ENCODE data around the gene ATP6V1D.

Gene ATP6V1D

GRCh38 chr14:67391268-67391667, 31.7 kb upstream of the ATP6V1D start:
- Histone ChIP-seq H3K27me3 (ENCODE audit: control insufficient read depth, insufficient read depth, low read length) (no peaks in the 10 kb centered on the region), H3K4me3 (ENCODE audit: low read length) (no peak overlapping the region), H3K9ac (ENCODE audit: low read depth, low read length) (no peak overlapping the region), H3K36me3 (ENCODE audit: insufficient read depth, low read length) (peaks cover 14% of the 10 kb centered on the region), H3K9me3 (replicated peaks; ENCODE audit: low read length) (no peaks in the 10 kb centered on the region), H3K4me1 (ENCODE audit: control insufficient read depth, insufficient read depth, low read length) (peaks cover 7% of the 10 kb centered on the region), H3K4me2 (ENCODE audit: low read length) (no peak overlapping the region)

DNA sequence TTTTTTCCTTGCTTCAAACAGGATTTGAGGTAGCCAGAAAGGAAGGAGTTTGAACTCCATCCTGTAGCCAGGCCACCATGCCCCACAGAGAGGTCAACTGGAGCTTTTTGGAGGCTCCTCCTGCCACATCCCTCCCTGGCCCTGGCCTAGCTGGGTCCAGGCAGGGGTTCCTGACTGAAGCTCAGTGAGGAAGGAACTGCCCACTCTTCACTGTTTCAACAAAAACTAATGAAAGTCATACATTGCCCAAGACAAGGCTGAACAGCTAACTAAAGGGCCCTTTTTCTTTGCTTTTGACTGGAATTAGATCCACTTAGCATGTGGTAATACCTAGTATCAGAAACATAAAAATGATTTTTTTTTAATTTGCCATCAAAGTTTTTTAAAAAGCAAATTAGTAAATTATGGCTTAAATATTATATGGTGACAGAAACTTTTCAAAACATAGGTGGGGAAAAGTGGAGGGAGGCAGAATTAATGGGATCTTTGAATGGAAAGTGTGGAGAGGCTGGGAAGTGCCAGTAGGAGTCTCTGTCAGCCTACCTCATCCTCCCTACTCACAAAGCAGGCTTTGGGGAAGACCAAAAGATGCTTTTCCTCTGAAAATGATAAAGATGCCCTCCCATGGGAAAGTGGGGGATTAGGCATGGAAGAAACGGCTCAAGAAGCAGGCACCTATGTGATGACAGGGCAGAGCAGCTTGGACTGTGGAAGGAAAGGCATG, 30.4 kb upstream of the ATP6V1D start:
- no peaks in the 10 kb centered on the region for H3K9me3 ChIP-seq (replicated peaks; ENCODE audit: low read length)
- H3K9ac ChIP-seq (ENCODE audit: low read depth, low read length), result no peak overlapping the region
- peaks cover 25% of the 10 kb centered on the region for H3K36me3 ChIP-seq (ENCODE audit: insufficient read depth, low read length)
- H3K4me1 ChIP-seq (ENCODE audit: control insufficient read depth, insufficient read depth, low read length), result no peaks in the 10 kb centered on the region
- no peak overlapping the region for H3K4me3 ChIP-seq (ENCODE audit: low read length)
- H3K4me2 ChIP-seq (ENCODE audit: low read length), result no peak overlapping the region
- H3K27me3 ChIP-seq (ENCODE audit: control insufficient read depth, insufficient read depth, low read length), result no peaks in the 10 kb centered on the region

DNA sequence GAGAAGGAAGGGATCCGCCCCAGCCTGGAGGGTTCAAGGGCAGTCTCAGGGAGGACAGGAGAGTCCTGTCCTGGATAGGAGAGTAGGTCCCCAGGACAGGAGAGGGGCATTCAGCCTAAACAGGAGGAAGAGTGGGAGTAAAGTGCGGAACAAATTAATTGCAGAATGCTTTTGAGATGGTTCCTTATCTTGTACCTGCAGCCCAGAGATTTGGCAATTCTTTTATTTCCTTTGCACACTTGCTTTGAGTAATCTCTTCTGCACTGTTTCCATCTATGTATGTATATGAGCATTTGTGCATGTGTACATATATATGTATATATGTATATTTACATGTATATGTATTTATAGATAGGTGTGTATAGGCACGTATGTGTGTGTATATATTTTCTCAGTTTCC, 29.7 kb upstream of the ATP6V1D start:
- Histone ChIP-seq H3K36me3 (ENCODE audit: insufficient read depth, low read length) (peaks cover 32% of the 10 kb centered on the region), H3K4me1 (ENCODE audit: control insufficient read depth, insufficient read depth, low read length) (no peaks in the 10 kb centered on the region), H3K27me3 (ENCODE audit: control insufficient read depth, insufficient read depth, low read length) (no peaks in the 10 kb centered on the region), H3K4me3 (ENCODE audit: low read length) (no peak overlapping the region), H3K4me2 (ENCODE audit: low read length) (no peak overlapping the region), H3K9ac (ENCODE audit: low read depth, low read length) (no peak overlapping the region), H3K9me3 (replicated peaks; ENCODE audit: low read length) (no peaks in the 10 kb centered on the region)

DNA sequence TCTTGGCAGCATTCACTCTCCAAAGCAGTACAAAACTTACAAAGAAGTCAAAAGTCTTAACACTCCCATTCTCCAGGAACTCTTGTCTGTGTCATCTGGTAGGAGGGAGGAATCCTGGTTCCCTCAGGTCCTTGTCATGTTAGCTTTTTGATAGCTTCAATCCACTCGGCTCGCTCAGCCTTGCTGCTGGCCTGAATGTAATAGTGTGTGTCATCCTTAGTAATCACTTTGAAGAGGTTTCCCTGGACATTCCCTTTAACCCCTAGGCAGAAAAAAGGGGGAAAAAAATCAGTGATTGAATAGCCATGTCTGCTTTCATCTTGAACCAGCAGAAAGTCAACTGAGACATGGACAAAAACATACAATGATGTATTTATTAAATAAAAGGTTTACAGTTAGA, 27.6 kb upstream of the ATP6V1D start:
- Histone ChIP-seq H3K9me3 (replicated peaks; ENCODE audit: low read length) (no peaks in the 10 kb centered on the region), H3K4me2 (ENCODE audit: low read length) (no peak overlapping the region), H3K36me3 (ENCODE audit: insufficient read depth, low read length) (peaks cover 52% of the 10 kb centered on the region), H3K27me3 (ENCODE audit: control insufficient read depth, insufficient read depth, low read length) (no peaks in the 10 kb centered on the region), H3K4me1 (ENCODE audit: control insufficient read depth, insufficient read depth, low read length) (no peaks in the 10 kb centered on the region), H3K9ac (ENCODE audit: low read depth, low read length) (no peak overlapping the region), H3K4me3 (ENCODE audit: low read length) (no peak overlapping the region)

GRCh38 chr14:67385618-67386017, 26.0 kb upstream of the ATP6V1D start:
- H3K4me3 ChIP-seq (ENCODE audit: low read length), result no peak overlapping the region
- H3K9me3 ChIP-seq (replicated peaks; ENCODE audit: low read length), result no peaks in the 10 kb centered on the region
- H3K36me3 ChIP-seq (ENCODE audit: insufficient read depth, low read length), result peaks cover 67% of the 10 kb centered on the region
- no peaks in the 10 kb centered on the region for H3K27me3 ChIP-seq (ENCODE audit: control insufficient read depth, insufficient read depth, low read length)
- no peak overlapping the region for H3K9ac ChIP-seq (ENCODE audit: low read depth, low read length)
- no peak overlapping the region for H3K4me2 ChIP-seq (ENCODE audit: low read length)
- no peaks in the 10 kb centered on the region for H3K4me1 ChIP-seq (ENCODE audit: control insufficient read depth, insufficient read depth, low read length)

DNA sequence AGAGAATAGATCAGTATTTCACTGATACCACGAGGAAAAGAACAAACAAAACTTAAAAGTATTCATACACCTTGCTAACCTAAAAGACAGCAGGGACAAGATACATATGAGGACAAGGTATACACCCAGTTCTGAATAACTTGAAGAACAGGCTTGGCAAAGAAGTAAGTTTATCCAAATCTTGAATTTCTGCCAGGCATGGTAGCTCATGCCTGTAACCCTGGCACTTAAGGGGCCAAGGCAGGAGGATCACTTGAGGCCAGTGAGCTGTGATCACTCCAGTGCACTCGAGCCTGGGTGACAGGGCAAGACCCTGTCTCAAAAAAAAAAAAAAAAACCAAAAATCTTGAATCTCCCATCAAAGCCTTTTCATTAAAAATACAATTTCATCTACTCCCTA, 25.5 kb upstream of the ATP6V1D start:
- no peaks in the 10 kb centered on the region for H3K9me3 ChIP-seq (replicated peaks; ENCODE audit: low read length)
- H3K4me2 ChIP-seq (ENCODE audit: low read length), result no peak overlapping the region
- H3K9ac ChIP-seq (ENCODE audit: low read depth, low read length), result no peak overlapping the region
- H3K36me3 ChIP-seq (ENCODE audit: insufficient read depth, low read length), result peaks cover 72% of the 10 kb centered on the region
- H3K4me1 ChIP-seq (ENCODE audit: control insufficient read depth, insufficient read depth, low read length), result no peaks in the 10 kb centered on the region
- H3K4me3 ChIP-seq (ENCODE audit: low read length), result no peak overlapping the region
- no peaks in the 10 kb centered on the region for H3K27me3 ChIP-seq (ENCODE audit: control insufficient read depth, insufficient read depth, low read length)

DNA sequence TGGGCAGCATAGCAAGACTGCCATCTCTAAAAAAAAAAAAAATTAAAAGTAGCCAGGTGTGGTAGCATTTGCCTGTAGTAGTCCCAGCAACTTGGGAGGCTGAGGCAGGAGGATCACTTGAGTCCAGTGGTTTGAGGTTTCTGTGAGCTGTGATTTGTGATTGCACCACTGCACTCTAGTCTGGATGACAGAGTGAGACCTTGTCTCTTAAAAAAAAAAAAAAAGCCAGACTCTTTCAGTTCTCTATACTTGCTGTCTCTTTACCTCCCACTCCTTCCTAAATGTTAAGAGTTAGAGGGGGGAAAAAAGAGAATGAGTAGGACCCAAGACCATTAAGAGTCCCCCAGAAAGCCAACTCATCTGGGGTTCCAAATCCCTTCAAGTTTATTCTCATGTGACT, 18.3 kb upstream of the ATP6V1D start:
- Histone ChIP-seq H3K36me3 (ENCODE audit: insufficient read depth, low read length) (peaks cover 88% of the 10 kb centered on the region), H3K4me3 (ENCODE audit: low read length) (no peak overlapping the region), H3K4me1 (ENCODE audit: control insufficient read depth, insufficient read depth, low read length) (no peaks in the 10 kb centered on the region), H3K9me3 (replicated peaks; ENCODE audit: low read length) (no peaks in the 10 kb centered on the region), H3K4me2 (ENCODE audit: low read length) (no peak overlapping the region), H3K9ac (ENCODE audit: low read depth, low read length) (no peak overlapping the region), H3K27me3 (ENCODE audit: control insufficient read depth, insufficient read depth, low read length) (no peaks in the 10 kb centered on the region)

- Histone ChIP-seq H3K4me3 (ENCODE audit: low read length) (no peak overlapping the region), H3K36me3 (ENCODE audit: insufficient read depth, low read length) (peaks cover 78% of the 10 kb centered on the region), H3K4me2 (ENCODE audit: low read length) (no peak overlapping the region), H3K4me1 (ENCODE audit: control insufficient read depth, insufficient read depth, low read length) (no peaks in the 10 kb centered on the region), H3K27me3 (ENCODE audit: control insufficient read depth, insufficient read depth, low read length) (no peaks in the 10 kb centered on the region), H3K9me3 (replicated peaks; ENCODE audit: low read length) (no peaks in the 10 kb centered on the region), H3K9ac (ENCODE audit: low read depth, low read length) (no peak overlapping the region)
These were observed 13.7 kb upstream of the ATP6V1D start for GRCh38 chr14:67373347-67373746.

DNA sequence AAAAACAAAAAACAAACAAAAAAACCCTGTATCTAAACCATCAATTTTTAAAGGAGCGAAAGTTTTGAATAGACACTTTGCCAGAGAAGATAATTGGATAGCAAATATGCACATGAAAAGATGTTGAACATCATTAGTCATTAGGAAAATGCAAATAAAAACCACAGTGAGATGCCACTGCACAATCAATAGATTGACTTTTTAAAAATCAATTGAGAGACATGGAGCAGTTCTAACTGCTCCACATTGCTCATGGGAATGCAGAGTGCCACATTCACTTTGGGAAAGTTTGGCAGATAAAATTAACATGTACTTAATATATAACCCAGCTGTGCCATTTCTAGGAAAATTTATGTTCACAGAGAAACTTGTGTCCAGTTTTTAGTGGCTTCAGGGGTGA, 13.2 kb upstream of the ATP6V1D start:
- Histone ChIP-seq H3K4me2 (ENCODE audit: low read length) (no peak overlapping the region), H3K9me3 (replicated peaks; ENCODE audit: low read length) (no peaks in the 10 kb centered on the region), H3K4me1 (ENCODE audit: control insufficient read depth, insufficient read depth, low read length) (no peaks in the 10 kb centered on the region), H3K4me3 (ENCODE audit: low read length) (no peak overlapping the region), H3K27me3 (ENCODE audit: control insufficient read depth, insufficient read depth, low read length) (no peaks in the 10 kb centered on the region), H3K9ac (ENCODE audit: low read depth, low read length) (no peak overlapping the region), H3K36me3 (ENCODE audit: insufficient read depth, low read length) (peaks cover 78% of the 10 kb centered on the region)

GRCh38 chr14:67371247-67372148, 11.9 kb upstream of the ATP6V1D start:
- no peak overlapping the region for H3K4me2 ChIP-seq (ENCODE audit: low read length)
- no peak overlapping the region for H3K4me3 ChIP-seq (ENCODE audit: low read length)
- no peaks in the 10 kb centered on the region for H3K9me3 ChIP-seq (replicated peaks; ENCODE audit: low read length)
- no peak overlapping the region for H3K9ac ChIP-seq (ENCODE audit: low read depth, low read length)
- no peaks in the 10 kb centered on the region for H3K27me3 ChIP-seq (ENCODE audit: control insufficient read depth, insufficient read depth, low read length)
- no peaks in the 10 kb centered on the region for H3K4me1 ChIP-seq (ENCODE audit: control insufficient read depth, insufficient read depth, low read length)
- peaks cover 75% of the 10 kb centered on the region for H3K36me3 ChIP-seq (ENCODE audit: insufficient read depth, low read length)

DNA sequence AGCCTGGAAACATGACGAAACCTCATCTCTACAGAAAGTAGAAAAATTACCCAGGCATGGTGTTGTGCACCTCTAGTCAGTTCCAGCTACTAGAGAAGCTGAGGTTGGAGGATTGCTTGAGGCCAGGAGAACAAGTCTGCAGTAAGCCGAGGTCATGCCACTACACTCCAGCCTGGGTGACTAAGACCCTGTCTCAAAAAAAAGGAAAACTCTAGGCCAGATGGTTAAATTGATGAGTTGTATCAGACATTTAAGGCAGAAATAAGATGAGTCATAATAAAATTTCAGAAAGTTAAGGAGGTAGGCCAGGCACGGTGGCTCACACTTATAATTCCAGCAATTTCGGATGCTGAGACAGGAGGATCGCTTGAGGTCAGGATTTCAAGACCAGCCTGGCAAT, 11.2 kb upstream of the ATP6V1D start:
- Histone ChIP-seq H3K4me2 (ENCODE audit: low read length) (no peak overlapping the region), H3K9me3 (replicated peaks; ENCODE audit: low read length) (no peaks in the 10 kb centered on the region), H3K36me3 (ENCODE audit: insufficient read depth, low read length) (peaks cover 78% of the 10 kb centered on the region)

More for the DNA sequence above, 11.2 kb upstream of the ATP6V1D start:
- Histone ChIP-seq H3K9ac (ENCODE audit: low read depth, low read length) (no peak overlapping the region), H3K4me1 (ENCODE audit: control insufficient read depth, insufficient read depth, low read length) (no peaks in the 10 kb centered on the region), H3K27me3 (ENCODE audit: control insufficient read depth, insufficient read depth, low read length) (no peaks in the 10 kb centered on the region), H3K4me3 (ENCODE audit: low read length) (no peak overlapping the region)
